ENCODE data around the gene ADAMTS7.

DNA sequence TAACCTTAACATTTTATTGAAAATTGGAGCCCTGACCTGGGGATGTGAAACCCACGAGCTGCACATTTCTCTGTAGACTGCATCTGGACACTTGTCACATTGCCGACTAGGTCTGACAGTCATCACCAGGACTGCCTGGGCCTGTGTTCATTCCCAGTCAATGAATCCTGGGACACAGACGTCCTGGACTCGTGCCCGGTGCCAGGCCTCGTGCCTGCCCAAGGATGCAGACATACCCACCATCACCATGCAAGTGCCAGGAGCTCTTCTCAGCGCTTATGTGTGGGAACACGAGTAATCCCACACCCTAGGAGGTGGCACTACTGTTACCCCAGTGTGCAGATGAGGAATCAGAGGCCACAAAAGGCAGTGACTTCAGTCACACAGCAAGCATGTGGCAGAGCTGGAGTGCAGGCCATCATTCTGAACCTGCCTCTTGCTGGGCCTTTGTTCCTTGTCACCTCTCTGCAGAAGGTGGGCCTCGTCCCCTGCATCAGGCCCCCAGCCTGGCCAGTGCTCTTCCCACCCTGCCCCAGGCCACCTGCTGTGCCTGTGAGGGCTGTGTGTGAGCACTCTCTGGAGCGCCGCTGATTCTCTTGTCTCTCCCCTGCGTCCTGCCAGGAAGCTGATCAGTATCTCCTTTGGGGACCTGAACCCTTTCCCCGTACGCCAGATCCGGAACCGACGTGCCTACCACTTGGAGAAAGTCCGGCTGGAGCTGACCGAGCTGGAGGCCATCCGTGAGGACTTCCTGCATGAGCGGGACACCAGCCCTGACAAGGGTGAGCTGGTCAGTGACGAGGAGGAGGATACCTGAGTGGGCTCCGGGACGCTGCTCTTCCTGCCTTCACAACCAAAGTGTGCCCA, 58.5 kb downstream of the ADAMTS7 start:
- TF ChIP-seq, protein P1, sequence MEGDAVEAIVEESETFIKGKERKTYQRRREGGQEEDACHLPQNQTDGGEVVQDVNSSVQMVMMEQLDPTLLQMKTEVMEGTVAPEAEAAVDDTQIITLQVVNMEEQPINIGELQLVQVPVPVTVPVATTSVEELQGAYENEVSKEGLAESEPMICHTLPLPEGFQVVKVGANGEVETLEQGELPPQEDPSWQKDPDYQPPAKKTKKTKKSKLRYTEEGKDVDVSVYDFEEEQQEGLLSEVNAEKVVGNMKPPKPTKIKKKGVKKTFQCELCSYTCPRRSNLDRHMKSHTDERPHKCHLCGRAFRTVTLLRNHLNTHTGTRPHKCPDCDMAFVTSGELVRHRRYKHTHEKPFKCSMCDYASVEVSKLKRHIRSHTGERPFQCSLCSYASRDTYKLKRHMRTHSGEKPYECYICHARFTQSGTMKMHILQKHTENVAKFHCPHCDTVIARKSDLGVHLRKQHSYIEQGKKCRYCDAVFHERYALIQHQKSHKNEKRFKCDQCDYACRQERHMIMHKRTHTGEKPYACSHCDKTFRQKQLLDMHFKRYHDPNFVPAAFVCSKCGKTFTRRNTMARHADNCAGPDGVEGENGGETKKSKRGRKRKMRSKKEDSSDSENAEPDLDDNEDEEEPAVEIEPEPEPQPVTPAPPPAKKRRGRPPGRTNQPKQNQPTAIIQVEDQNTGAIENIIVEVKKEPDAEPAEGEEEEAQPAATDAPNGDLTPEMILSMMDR (conservative IDR thresholded peaks at IDR 0.05; ENCODE audit: low read depth, low read length), result no peak
- TF ChIP-seq EZH2phosphoT487 (IDR thresholded peaks at IDR 0.05; ENCODE audit: borderline replicate concordance, low read length), result no peak

Data from PC-3 (cell line).